HepG2 (cell line): ENCODE results near the gene ALDH2. TPM values are rescaled to one million over a fixed set of nuclear protein-coding genes. Genes with fewer than 3 reads are reported as not detected.

ENCODE experiments used
- AKAP8 ChIP-seq: sonication (generic); formaldehyde crosslinking; IDR thresholded peaks from 2 replicates; pipeline ENCODE4 v1.5.1; 2020; ENCODE audit warnings: mild to moderate bottlenecking, missing genetic modification reagents
- ASH2L ChIP-seq: fragments of 300-600, 200-600 bp; sonication (generic); IDR thresholded peaks from 2 replicates; pipeline ENCODE4 v1.7.0; 2017; ENCODE audit warnings: low read depth, mild to moderate bottlenecking, moderate library complexity, mixed read lengths, low read length; ENCODE audit not compliant: insufficient read length
- GATAD2A ChIP-seq: IDR thresholded peaks from 2 replicates; pipeline ENCODE4 v1.6.1; 2016
- HNF1B ChIP-seq: sonication (generic); formaldehyde crosslinking; IDR thresholded peaks from 2 replicates; pipeline ENCODE4 v1.5.1; 2020; ENCODE audit warnings: mild to moderate bottlenecking, moderate library complexity, missing genetic modification reagents
- HOMEZ ChIP-seq: IDR thresholded peaks from 2 replicates; pipeline ENCODE4 v1.6.1; 2016; ENCODE audit warnings: low read depth
- HOXA5 ChIP-seq: sonication (generic); formaldehyde crosslinking; IDR thresholded peaks from 2 replicates; pipeline ENCODE4 v1.4.0; 2020; ENCODE audit warnings: missing genetic modification reagents
- LBX2 ChIP-seq: sonication (generic); formaldehyde crosslinking; IDR thresholded peaks from 2 replicates; pipeline ENCODE4 v1.5.0; 2020; ENCODE audit warnings: missing genetic modification reagents, mild to moderate bottlenecking, borderline replicate concordance
- MYPOP ChIP-seq: sonication (generic); formaldehyde crosslinking; IDR thresholded peaks from 2 replicates; pipeline ENCODE4 v1.8.1; 2023; ENCODE audit warnings: mild to moderate bottlenecking, moderate library complexity, missing genetic modification reagents
- NCOR1 ChIP-seq: fragments of 200-600 bp; sonication (generic); IDR thresholded peaks from 2 replicates; pipeline ENCODE4 v1.7.0; 2017; ENCODE audit warnings: antibody characterized with exemption, low read length, borderline replicate concordance
- REST ChIP-seq, 2 experiments: IDR thresholded peaks; 2 replicates each; pipeline ENCODE4 v1.6.1; 2011 to 2012; ENCODE audit warnings: low read length in 2 of 2, borderline replicate concordance in 1 of 2, low read depth in 1 of 2, mild to moderate bottlenecking in 1 of 2, moderate library complexity in 1 of 2
- RFXAP ChIP-seq: sonication (generic); formaldehyde crosslinking; IDR thresholded peaks from 2 replicates; pipeline ENCODE4 v1.4.0; 2020; ENCODE audit warnings: missing genetic modification reagents, borderline replicate concordance
- RNF219 ChIP-seq: sonication (generic); formaldehyde crosslinking; IDR thresholded peaks from 2 replicates; pipeline ENCODE4 v1.5.0; 2020; ENCODE audit warnings: mild to moderate bottlenecking, missing genetic modification reagents
- SNAPC2 ChIP-seq: sonication (generic); formaldehyde crosslinking; IDR thresholded peaks from 2 replicates; pipeline ENCODE4 v1.8.1; 2022; ENCODE audit warnings: mild to moderate bottlenecking, missing genetic modification reagents
- TCF12 ChIP-seq, 2 experiments: fragments of 450-650 bp in 1 of 2; sonication (generic) in 1 of 2; formaldehyde crosslinking in 1 of 2; IDR thresholded peaks; 2 replicates each; pipeline versions ENCODE4 v1.6.1 to v1.8.0; 2017 to 2022; ENCODE audit warnings: antibody characterized with exemption in 1 of 2, mild to moderate bottlenecking in 1 of 2, missing genetic modification reagents in 1 of 2, moderate library complexity in 1 of 2
- YEATS4 ChIP-seq: sonication (generic); formaldehyde crosslinking; IDR thresholded peaks from 2 replicates; pipeline ENCODE4 v1.4.0; 2020; ENCODE audit warnings: missing genetic modification reagents, borderline replicate concordance
- ZNF607 ChIP-seq: sonication (generic); formaldehyde crosslinking; IDR thresholded peaks from 2 replicates; pipeline ENCODE4 v1.5.1; 2020; ENCODE audit warnings: missing genetic modification reagents, mild to moderate bottlenecking, borderline replicate concordance
- ZSCAN29 ChIP-seq: sonication (generic); formaldehyde crosslinking; conservative IDR thresholded peaks from 2 replicates; pipeline ENCODE4 v1.4.0; 2020; ENCODE audit warnings: mild to moderate bottlenecking, missing genetic modification reagents
- polyA plus RNA-seq, 8 experiments: library from polyadenylated mRNA; depleted of rRNA in 3 of 8; stranded (reverse) in 7 of 8; unstranded in 1 of 8; fragments of >200 nt; fragmentation: Illumina TruSeq in 4 of 8; extraction: Trizol in 4 of 8; gene quantifications; 2 replicates each; pipeline versions ENCODE4 v1.2.1 to v1.2.3, GENCODE V29; 2011 to 2016; ENCODE audit warnings: low read depth in 4 of 8, missing spikeins in 1 of 8, mixed read lengths in 1 of 8; ENCODE audit not compliant: insufficient read depth in 1 of 8
- total RNA-seq, 5 experiments: library from RNA; depleted of rRNA; stranded (reverse); fragments of >200 nt; fragmentation: Illumina TruSeq; extraction: Trizol; gene quantifications; 2 replicates each; pipeline ENCODE4 v1.2.3, GENCODE V29; 2016; ENCODE audit warnings: low read depth in 1 of 5

ALDH2 gene
- total and polyA plus RNA-seq, 2 of the 13 experiments (the other 11 are each of a cell fraction or from before 2014, with no cell fraction given), result 78.8 to 103 TPM

GRCh38 chr12:111766608-111767361, at the start of gene ALDH2 (continued):
- no peak for TF ChIP-seq SNAPC2 (CRISPR knock-in tag)
- peak; percentile 73; the same call in 1 of the 2 replicates for TF ChIP-seq YEATS4 (CRISPR knock-in tag)
- peak; percentile 93; the same call in 1 of the 2 replicates for TF ChIP-seq MYPOP (CRISPR knock-in tag)
- TF ChIP-seq RNF219 (CRISPR knock-in tag), result no peak
- no peak for TF ChIP-seq AKAP8 (CRISPR knock-in tag)
- 0 out of 2 replicates have a peak, but pooled peaks have one; percentile 28 for TF ChIP-seq ZNF607 (CRISPR knock-in tag)
- TF ChIP-seq RFXAP (CRISPR knock-in tag), result no peak
- peak in 1 of 2 experiments; percentile 29; a peak in 1 of 4 replicates for TF ChIP-seq REST (IDR thresholded peaks at IDR 0.05; ENCODE audit: borderline replicate concordance in 1 of 2, low read depth in 1 of 2, low read length in 2 of 2)
- no peak for TF ChIP-seq HNF1B (CRISPR knock-in tag)
- TF ChIP-seq LBX2 (CRISPR knock-in tag), result no peak
- TF ChIP-seq ASH2L, result no peak
- 0 out of 2 replicates have a peak, but pooled peaks have one; percentile 12 for TF ChIP-seq GATAD2A (CRISPR knock-in tag)
- no peak for TF ChIP-seq HOMEZ (CRISPR knock-in tag)
- no peak for TF ChIP-seq NCOR1
- TF ChIP-seq HOXA5 (CRISPR knock-in tag), result 0 out of 2 replicates have a peak, but pooled peaks have one; percentile 26
- TF ChIP-seq TCF12 (IDR thresholded peaks at IDR 0.05), result no peak
- TF ChIP-seq TCF12 (CRISPR knock-in tag; IDR thresholded peaks at IDR 0.05), result no peak; the same call in 1 of the 2 replicates
- TF ChIP-seq ZSCAN29 (CRISPR knock-in tag), result no peak
